ENCODE results near the gene ATP5ME. TPM values are rescaled to one million over a fixed set of nuclear protein-coding genes. Genes with fewer than 3 reads are reported as not detected.

Gene ATP5ME
- total and polyA plus RNA-seq, 2 of the 13 experiments (the other 11 are each of a cell fraction or from before 2014, with no cell fraction given): 305 to 753 TPM

GRCh38 chr4:687048-687970 lies 13.2 kb upstream of the ATP5ME start (continued):
- TF ChIP-seq, protein P1, sequence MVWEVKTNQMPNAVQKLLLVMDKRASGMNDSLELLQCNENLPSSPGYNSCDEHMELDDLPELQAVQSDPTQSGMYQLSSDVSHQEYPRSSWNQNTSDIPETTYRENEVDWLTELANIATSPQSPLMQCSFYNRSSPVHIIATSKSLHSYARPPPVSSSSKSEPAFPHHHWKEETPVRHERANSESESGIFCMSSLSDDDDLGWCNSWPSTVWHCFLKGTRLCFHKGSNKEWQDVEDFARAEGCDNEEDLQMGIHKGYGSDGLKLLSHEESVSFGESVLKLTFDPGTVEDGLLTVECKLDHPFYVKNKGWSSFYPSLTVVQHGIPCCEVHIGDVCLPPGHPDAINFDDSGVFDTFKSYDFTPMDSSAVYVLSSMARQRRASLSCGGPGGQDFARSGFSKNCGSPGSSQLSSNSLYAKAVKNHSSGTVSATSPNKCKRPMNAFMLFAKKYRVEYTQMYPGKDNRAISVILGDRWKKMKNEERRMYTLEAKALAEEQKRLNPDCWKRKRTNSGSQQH (CRISPR knock-in tag; IDR thresholded peaks at IDR 0.05; ENCODE audit: low read depth): no peak
- TF ChIP-seq TCF12 (IDR thresholded peaks at IDR 0.05): no peak
- TF ChIP-seq TCF12 (CRISPR knock-in tag; IDR thresholded peaks at IDR 0.05): peak; percentile 70; the same call in 1 of the 2 replicates
- TF ChIP-seq KLF11 (CRISPR knock-in tag; IDR thresholded peaks at IDR 0.05): no peak
- peak; percentile 65; the same call in 1 of the 2 replicates for TF ChIP-seq ZNF350 (CRISPR knock-in tag; IDR thresholded peaks at IDR 0.05; ENCODE audit: borderline replicate concordance, low read depth)
- no peak for TF ChIP-seq SSRP1 (CRISPR knock-in tag; IDR thresholded peaks at IDR 0.05)
- TF ChIP-seq ATAD3A (CRISPR knock-in tag; IDR thresholded peaks at IDR 0.05): no peak
- TF ChIP-seq HMGA1 (CRISPR knock-in tag; conservative IDR thresholded peaks at IDR 0.05): no peak
- no peak for TF ChIP-seq ZNF362 (CRISPR knock-in tag; IDR thresholded peaks at IDR 0.05; ENCODE audit: borderline replicate concordance)
- TF ChIP-seq ZNF777 (CRISPR knock-in tag; IDR thresholded peaks at IDR 0.05): peak; percentile 66
- TF ChIP-seq, protein P2, sequence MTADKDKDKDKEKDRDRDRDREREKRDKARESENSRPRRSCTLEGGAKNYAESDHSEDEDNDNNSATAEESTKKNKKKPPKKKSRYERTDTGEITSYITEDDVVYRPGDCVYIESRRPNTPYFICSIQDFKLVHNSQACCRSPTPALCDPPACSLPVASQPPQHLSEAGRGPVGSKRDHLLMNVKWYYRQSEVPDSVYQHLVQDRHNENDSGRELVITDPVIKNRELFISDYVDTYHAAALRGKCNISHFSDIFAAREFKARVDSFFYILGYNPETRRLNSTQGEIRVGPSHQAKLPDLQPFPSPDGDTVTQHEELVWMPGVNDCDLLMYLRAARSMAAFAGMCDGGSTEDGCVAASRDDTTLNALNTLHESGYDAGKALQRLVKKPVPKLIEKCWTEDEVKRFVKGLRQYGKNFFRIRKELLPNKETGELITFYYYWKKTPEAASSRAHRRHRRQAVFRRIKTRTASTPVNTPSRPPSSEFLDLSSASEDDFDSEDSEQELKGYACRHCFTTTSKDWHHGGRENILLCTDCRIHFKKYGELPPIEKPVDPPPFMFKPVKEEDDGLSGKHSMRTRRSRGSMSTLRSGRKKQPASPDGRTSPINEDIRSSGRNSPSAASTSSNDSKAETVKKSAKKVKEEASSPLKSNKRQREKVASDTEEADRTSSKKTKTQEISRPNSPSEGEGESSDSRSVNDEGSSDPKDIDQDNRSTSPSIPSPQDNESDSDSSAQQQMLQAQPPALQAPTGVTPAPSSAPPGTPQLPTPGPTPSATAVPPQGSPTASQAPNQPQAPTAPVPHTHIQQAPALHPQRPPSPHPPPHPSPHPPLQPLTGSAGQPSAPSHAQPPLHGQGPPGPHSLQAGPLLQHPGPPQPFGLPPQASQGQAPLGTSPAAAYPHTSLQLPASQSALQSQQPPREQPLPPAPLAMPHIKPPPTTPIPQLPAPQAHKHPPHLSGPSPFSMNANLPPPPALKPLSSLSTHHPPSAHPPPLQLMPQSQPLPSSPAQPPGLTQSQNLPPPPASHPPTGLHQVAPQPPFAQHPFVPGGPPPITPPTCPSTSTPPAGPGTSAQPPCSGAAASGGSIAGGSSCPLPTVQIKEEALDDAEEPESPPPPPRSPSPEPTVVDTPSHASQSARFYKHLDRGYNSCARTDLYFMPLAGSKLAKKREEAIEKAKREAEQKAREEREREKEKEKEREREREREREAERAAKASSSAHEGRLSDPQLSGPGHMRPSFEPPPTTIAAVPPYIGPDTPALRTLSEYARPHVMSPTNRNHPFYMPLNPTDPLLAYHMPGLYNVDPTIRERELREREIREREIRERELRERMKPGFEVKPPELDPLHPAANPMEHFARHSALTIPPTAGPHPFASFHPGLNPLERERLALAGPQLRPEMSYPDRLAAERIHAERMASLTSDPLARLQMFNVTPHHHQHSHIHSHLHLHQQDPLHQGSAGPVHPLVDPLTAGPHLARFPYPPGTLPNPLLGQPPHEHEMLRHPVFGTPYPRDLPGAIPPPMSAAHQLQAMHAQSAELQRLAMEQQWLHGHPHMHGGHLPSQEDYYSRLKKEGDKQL (CRISPR knock-in tag; IDR thresholded peaks at IDR 0.05; ENCODE audit: low read depth): no peak
- TF ChIP-seq ZNF143 (CRISPR knock-in tag; IDR thresholded peaks at IDR 0.05): peak; percentile 30; the same call in 1 of the 2 replicates
- peak; percentile 58; the same call in 1 of the 2 replicates for TF ChIP-seq FOXJ3 (CRISPR knock-in tag; IDR thresholded peaks at IDR 0.05; ENCODE audit: borderline replicate concordance)
- TF ChIP-seq ZNF792 (CRISPR knock-in tag; IDR thresholded peaks at IDR 0.05): no peak; the same call in 1 of the 2 replicates
- TF ChIP-seq HNF1B (CRISPR knock-in tag; IDR thresholded peaks at IDR 0.05): peak; percentile 59
- peak; percentile 52; the same call in 1 of the 2 replicates for TF ChIP-seq ZNF747 (CRISPR knock-in tag; IDR thresholded peaks at IDR 0.05; ENCODE audit: borderline replicate concordance)
- TF ChIP-seq, protein P3, sequence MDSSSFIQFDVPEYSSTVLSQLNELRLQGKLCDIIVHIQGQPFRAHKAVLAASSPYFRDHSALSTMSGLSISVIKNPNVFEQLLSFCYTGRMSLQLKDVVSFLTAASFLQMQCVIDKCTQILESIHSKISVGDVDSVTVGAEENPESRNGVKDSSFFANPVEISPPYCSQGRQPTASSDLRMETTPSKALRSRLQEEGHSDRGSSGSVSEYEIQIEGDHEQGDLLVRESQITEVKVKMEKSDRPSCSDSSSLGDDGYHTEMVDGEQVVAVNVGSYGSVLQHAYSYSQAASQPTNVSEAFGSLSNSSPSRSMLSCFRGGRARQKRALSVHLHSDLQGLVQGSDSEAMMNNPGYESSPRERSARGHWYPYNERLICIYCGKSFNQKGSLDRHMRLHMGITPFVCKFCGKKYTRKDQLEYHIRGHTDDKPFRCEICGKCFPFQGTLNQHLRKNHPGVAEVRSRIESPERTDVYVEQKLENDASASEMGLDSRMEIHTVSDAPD (CRISPR knock-in tag; IDR thresholded peaks at IDR 0.05): no peak
- TF ChIP-seq ZKSCAN1 (IDR thresholded peaks at IDR 0.05; ENCODE audit: low read length): no peak

All from HepG2 (cell line).